ENCODE data around the gene RPS6KC1.
"Not testable (repeated sequence)": the region's sequence is repeated elsewhere in the genome, so short reads cannot be mapped to it uniquely, and the experiment has no call there.

RPS6KC1 gene

DNA sequence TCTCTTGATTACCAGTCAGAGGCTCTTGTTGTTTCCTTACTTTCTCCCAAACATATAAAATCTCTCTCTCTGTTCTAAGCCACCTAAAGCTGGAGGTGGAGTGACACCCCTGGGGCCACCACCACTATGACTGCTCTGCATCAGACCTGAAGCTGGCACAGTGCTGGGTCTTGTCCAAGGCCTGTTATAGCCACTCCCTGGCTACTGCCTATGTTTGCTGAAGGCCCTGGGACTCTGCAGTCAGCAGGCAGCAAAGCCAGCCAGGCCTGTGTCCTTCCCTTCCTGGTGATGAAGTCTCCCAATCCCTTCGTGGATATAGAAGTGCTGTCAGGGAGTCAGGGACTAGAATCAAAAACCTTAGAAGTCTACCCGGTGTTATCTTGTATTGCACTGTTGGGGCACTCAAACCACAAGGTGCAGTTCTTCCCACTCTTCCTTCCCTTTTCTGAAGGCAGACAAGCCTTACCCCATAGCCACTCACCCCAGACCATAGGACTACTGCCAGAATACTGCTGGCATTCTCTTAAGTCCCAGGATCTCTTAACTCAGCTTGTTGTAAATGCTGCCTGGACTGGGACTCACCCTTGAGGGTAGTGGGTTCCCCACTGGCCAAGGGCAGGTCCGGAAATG lies 103.1 kb downstream of the RPS6KC1 start:
- DNase-seq: no peak

DNA sequence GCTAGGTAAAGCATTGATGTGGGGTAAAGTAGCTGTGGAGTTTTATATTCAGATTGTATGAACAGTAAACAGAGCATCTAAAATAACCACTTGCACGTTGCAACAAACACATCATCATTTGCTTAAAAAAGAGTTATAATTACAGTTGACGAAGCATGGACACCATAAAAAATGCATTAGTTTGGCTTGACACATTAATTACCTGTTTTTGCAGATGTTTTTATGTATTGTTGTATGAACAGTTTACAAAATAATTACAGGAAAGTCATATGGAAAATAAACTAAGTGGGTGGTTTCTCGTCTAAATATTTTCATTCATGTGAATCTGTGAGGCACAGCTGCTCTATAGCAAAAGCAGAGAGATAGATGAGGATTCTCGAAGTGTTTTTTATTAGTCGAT lies 108.3 kb downstream of the RPS6KC1 start:
- no peak for DNase-seq

DNA sequence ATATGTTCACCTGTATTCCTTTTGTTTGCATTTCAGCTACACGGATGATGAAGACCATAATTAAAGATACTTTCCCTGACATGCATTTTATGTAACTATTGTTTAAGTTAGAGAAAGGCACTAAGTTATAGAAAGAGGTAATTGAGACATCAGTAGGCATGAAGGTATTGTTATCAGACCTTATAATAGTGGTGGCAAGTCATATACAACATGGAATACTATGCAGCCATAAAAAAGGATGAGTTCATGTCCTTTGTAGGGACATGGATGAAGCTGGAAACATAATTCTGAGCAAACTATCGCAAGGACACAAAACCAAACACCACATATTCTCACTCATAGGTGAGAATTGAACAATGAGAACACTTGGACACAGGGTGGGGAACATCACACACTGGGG lies 109.4 kb downstream of the RPS6KC1 start:
- DNase-seq: not testable (repeated sequence)

DNA sequence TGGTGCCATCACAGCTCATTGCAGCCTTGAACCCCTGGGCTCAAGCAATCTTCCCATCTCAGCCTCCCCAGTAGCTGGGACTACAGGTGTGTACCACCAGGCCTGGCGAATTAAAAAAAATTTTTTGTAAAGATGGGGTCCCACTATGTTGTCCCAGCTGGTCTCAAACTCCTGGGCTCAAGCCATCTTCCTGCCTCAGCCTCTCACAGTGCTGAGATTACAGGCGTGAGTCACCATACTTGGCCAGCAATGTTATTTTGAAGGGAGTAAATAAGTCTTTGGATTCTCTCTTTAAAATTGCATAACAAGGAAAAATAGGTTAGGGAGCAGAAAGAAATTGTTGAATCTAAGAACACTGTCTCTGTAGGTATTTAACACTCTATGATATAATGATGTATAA lies 111.3 kb downstream of the RPS6KC1 start:
- DNase-seq: no peak

DNA sequence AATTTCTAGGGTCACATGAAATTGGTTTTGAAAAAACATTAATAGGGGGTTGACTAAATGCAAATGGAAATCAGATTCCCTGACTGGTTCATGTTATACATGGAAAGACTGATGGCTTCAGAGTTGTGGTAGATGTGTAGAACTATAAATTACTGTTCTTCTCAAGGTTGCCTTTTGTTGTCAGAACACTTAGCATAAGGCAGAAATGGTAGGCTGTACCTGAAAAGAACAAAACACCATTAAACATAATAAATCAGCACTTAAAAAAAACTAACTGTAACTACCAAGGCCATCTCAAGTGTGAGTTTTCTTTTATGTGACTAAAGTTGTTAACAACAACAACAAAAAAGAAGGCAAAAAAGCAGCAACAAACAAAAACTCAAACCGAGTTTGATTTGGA lies 111.8 kb downstream of the RPS6KC1 start:
- DNase-seq: no peak

DNA sequence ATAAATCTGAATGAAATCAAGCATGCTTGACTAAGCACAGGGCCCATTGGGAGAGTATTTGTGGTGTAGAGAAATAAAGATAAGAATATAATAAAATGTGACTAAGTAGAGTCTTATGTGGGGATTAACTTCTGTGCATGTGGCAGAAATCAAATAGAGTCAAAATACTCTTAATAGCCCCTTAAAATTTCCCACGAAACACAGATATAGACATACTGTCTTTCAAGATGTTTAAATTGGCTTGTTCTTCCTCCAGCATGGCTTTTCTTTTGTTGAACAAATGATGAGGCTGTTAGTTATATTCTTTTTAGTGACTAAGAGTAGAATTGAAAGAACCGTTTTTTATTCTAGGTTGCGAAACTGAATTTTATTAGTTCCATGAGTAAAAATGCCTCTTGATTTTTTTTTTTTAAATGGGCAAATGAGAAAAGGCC lies 112.3 kb downstream of the RPS6KC1 start:
- no peak for DNase-seq

DNA sequence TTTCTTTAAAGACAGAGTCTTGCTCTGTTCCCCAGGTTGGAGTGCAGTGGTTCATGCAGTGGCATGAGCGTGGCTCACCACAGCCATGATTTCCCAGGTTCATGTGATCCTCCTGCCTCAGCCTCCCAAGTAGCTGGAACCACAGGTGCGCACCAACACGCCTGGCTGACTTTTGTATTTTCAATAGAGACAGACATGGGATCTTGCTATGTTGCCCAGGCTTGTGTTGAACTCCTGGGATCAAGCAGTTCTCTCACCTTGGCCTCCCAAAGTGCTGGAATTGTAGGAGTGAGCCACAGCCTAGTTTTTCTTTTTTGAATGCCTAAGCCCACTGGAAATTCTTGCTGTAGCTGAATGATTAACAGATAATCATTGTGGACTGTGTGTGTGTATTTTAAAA lies 113.5 kb downstream of the RPS6KC1 start:
- DNase-seq: no peak

DNA sequence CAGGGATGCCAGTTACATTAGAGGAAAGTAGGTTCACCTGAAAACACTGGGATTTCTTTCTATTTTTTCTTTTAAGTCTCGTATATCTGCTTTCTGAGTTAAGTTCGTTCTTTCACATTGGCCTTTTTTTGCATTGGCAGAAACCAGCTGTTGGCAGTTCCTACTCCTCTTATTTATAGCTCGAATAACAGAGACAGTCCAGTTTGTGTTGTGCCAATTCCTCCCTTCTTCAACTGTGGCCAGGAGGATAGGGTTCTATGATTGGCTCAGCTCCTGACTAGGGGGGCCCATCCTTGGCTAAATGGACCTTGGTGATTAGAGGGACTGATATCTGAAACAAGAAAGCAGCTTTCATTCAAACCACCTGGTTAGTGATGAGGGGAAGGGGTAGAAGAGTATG lies 115.8 kb downstream of the RPS6KC1 start:
- no peak for DNase-seq

DNA sequence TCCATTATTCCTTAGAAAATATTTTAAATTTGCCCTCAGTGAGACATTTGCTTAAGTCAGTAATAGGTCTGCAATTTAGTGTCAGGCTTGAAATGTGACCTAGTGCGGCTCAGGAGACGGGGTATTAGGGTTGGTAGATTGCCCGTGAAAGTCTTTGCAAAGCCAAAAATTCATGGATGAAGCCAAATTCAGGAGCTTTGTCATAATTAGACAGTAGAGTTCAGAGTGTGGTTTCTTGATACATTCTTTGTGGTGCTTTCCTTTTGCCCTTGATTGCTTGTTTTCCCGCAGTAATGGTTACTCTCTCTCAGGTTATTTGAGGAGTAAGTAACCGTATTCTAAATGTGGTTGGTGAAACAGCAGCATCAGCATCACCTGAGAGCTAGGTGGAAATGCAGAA lies 120.7 kb downstream of the RPS6KC1 start:
- no peak for DNase-seq

DNA sequence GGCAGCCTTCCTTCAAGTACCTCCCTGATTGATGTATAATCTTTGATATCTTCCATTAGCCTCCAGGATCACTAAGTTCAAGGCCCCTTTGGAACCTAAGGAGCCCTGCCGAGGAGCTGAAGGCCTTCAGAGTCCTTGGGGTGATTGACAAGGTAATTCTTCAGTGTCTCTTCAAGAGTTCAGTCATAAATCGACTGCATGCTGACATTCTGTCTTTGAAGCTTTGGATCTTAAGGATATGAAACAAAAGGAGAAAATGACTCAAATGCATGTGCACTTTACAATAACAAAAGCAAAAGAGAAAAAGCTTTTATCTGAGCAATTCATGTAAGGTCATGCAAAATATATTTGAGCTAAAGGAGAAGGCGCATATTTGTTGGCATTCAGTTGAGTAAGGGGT lies 125.3 kb downstream of the RPS6KC1 start:
- no peak for DNase-seq

DNA sequence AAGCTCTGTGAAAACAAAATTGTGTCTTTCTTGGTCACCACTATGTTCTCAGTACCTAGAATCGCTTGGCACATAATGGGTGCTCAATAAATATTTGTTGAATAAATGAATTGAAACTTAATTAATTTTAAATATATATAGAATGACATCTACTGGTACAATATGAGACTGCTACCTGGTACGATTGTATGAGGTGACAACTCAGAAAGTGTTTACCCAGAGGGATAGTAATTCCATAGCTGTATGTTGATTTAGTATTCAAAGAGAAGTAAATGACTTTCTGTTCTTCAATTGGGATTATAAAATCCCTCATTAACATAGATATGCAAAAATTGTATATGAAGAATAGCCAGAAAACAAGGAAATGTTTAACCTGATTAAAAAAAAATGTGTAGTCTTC lies 128.7 kb downstream of the RPS6KC1 start:
- no peak for DNase-seq

DNA sequence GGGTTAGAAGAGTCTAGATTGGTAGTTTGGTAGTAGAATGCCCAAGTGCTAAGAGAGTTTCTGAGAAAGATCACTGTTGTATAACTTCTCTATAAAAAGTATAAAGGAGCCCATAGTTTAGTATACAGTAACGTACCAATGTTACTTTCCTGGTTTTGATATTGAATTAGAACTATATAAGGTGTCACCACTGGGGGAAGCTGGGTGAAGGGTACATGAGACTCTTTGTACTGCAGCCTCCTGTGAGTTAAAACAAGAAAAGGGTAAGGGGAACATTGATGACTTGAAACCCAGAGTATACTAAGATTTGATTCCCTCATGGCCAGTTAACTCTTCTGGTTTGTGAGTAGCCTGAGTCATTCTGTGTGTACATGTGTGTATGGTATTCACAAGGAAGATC lies 129.8 kb downstream of the RPS6KC1 start:
- DNase-seq: no peak

DNA sequence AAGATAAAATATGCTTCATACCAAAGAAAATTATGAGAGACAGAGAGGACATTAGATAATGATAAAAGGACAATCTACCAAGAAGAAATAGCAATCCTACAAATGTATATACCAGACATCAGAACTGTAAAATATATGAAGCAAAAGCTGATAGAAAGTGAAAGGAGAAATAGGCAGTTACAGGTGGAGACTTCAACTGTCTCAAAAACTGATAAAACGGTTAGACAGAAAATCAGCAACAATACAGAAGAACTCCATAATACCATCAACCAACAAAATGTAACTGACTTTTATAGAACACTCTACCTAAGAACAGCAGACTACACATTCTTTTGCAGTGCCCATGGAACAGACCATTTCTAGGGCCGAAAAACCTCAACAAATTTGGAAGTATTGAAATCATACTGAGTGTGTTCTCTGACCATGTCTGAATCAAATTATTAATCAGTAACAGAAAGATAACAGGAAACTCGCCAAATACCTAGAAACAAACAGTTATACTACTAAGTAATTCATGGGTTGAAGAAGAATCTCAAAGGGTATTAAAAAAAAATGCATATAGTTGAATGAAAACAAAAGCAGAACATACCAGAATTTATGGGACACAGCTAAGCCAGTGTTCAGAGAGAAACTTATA lies 132.1 kb downstream of the RPS6KC1 start:
- DNase-seq: no peak

DNA sequence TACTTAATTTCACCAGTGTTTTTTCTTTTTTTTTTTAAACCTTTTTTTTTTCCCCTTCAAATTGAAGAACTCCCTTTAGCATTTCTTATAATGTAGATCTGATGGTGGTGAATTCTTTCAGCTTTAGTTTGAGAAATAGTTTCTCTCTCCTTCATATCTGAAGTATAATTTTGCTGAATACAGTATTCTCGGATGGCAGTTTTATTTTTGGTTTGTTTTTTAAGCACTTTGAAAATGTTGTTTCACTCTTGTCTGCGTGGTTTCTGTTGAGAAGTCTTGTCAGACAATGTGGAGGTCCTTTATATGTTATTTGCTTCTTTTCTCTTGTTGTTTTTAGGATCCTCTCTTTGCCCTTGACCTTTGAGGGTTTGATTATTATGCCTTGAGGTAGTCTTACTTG lies 135.1 kb downstream of the RPS6KC1 start:
- no peak for DNase-seq

DNA sequence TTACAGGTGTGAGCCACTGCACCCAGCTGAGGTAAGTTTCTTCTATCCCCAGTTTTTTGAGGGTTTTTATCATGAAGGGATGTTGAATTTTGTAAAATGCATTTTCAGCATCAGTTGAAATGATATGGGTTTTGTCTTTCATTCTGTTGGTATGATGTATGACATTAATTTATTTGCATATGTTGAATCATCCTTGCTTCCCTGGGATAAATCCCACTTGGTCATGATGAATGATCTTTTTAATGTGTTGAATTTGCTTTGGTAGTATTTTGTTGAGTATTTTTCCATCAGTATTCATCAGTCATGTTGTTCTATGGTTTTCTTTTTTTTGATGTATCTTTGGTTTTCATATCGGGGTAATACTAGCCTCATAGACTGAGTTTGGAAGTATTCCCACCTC lies 141.0 kb downstream of the RPS6KC1 start:
- DNase-seq: no peak

DNA sequence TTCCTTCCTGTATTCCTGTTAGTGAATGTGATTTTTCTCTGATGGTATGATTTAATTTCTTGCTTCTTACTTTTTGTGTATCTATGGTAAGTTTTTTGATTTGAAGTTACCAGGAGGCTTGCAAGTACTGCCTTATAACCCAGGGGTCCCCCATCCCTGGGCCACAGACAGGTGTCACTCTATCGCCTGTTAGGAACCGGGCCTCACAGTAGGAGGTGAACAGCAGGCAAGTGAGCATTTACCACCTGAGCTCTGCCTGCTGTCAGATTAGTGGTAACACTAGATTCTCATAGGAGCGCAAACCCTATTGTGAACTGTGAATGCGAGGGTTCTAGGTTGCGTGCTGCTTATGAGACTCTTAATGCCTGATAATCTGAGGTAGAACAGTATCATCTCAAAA lies 143.3 kb downstream of the RPS6KC1 start:
- DNase-seq: no peak

DNA sequence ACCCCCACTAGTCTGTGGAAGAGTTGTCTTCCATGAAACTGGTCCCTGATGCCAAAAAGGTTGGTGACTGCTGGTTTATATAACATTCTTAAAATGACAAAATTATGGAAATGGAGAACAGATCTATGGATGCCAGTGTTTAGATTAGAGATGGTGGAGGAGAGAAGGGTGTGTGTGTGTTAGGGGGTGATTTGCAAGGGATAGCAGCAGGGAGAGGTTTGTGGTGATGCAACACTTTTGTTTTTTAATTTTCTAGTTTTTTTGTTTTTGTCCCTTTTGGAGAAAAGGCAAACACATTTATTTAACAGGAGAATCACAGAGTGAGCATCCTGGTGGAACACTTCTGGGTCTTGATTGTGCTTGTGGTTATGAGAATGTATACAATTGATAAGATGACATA lies 143.8 kb downstream of the RPS6KC1 start:
- DNase-seq: no peak

DNA sequence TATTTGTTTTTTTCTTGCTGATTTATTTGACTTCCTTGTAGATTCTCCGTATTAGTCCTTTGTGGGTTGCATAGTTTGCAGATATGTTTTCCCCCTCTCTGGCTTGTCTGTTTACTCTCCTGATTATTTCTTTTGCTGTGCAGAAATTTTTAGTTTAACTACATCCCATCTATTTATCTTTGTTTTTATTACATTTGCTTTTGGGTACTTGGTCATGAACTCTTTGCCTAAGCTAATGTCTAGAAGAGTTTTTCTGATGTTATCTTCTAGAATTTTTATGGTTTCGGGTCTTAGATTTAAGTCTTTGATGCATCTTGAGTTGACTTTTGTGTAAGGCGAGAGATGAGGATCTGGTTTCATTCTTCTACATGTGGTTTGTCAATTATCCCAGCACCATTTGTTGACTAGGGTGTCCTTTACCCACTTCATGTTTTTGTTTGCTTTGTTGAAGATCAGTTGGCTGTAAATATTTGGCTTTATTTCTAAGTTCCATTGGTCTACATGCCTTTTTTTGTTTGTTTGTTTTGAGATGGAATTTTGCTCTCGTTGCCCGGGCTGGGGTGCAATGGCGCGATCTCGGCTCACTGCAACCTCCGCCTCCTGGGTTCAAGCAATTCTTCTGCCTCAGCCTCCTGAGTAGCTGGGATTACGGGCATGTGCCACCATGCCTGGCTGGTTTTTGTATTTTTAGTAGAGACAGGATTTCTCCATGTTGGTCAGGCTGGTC lies 145.4 kb downstream of the RPS6KC1 start:
- not testable (repeated sequence) for DNase-seq

DNA sequence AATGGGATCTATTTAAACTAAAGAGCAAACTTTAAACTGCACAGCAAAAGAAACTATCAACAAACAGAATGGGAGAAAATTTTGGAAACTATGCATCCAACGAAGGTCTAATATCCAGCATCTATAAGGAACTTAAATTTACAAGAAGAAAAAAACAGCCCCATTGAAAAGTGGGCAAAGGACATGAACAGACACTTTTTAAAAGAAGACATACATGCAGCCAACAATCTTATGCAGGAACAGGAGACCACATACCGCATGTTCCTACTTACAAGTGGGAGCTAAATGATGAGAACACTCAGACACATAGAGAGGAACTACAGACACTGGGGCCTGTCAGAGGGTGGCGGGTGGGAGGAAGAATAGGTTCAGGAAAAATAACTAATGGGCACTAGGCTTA lies 149.6 kb downstream of the RPS6KC1 start:
- DNase-seq: no peak

DNA sequence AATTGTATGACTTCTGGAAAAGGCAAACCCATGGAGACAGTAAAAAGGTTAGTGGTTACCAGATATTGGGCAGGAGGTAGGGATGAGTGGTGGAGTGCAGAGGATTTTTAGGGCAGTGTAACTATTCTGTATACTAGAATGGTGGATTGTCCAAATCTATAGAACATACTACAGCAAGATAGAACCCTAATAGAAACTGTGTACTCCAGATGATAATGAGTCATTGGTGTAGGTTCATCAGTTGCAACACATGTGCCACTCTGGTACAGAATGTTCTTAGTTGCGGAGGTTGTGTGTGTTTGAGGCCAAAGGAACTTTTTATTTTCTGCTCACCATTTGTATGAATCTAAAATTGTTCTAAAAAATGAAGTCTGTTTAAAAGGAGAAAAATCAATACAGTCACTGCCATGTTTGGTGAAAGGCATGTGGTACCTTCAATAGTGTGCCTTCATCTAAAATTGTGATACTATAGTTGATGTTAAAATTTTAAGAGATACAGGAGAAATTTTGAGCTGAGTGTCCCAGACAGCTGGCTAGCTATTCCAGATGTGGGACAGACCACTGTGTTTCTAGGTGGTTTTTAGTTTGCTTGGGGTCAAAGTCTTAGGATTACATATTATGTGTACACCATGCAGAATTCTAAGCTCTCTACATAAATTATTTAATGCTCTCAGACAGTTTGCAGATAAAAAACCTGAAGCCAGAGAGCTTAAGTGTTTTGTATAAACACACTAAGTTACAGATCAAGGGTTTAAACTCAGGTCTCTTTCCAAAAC lies 150.5 kb downstream of the RPS6KC1 start:
- no peak for DNase-seq

DNA sequence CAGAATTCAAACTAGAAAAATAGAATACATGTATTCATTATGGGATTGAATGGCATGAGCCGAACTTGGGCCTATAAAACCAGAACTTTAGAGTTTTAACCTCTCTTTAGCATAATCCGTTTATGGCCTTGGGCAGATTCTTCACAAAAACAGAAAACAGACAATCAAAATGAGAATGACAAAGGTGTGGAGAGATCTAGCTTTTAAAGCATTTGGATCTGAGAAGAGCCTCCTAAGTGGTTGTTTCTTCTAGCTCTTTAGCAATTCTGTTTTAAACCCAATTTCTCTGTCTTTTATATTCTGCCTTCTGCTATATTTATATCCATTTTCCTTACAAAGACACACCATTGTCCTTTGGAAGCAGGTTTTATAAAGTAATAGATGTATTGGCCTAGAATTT lies 160.2 kb downstream of the RPS6KC1 start:
- DNase-seq: no peak

DNA sequence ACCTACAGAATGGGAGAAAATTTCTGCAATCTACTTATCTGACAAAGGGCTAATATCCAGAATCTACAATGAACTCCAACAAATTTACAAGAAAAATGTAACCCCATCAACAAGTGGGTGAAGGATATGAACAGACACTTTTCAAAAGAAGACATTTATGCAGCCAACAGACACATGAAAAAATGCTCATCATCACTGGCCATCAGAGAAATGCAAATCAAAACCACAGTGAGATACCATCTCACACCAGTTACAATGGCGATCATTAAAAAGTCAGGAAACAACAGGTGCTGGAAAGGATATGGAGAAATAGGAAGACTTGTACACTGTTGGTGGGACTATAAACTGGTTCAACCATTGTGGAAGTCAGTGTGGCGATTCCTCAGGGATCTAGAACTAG lies 168.0 kb downstream of the RPS6KC1 start:
- not testable (repeated sequence) for DNase-seq
